Spleen (tissue), 7 donors: Measurements from ENCODE around the gene FAM120A.

Experiments
- POLR2A ChIP-seq, 3 donors: fragments of 450-650 bp; IDR thresholded peaks; one replicate each; pipeline ENCODE4 v1.5.1; 2017; ENCODE audit warnings: antibody characterized with exemption in 3 of 3, mild to moderate bottlenecking in 1 of 3
- POLR2AphosphoS5 ChIP-seq, 3 donors: sonication (generic); formaldehyde crosslinking; IDR thresholded peaks; one replicate each; pipeline ENCODE4 v1.5.1; 2017; ENCODE audit warnings: antibody characterized with exemption in 3 of 3
- TF ChIP-seq, protein P1 (sequence below), 11 experiments: fragments of 200-600 bp in 7 of 11; fragments of 450-650 bp in 4 of 11; sonication (generic) in 4 of 11; IDR thresholded peaks in 8 of 11; conservative IDR thresholded peaks in 3 of 11; 1 replicate in 7 of 11; 2 replicates in 4 of 11; pipeline versions ENCODE4 v1.4.0 to v1.8.0; 2016 to 2021; ENCODE audit warnings: antibody characterized with exemption in 11 of 11, inconsistent platforms in 4 of 11, mild to moderate bottlenecking in 1 of 11
- donor health status: DM: no; HTN: no; CAD: no; lungs with moderate emphysema.
- donor health status: DM: no; HTN: no; CAD: no.
- donor health status: DM: no; HTN: no; CAD: no.

DNA sequence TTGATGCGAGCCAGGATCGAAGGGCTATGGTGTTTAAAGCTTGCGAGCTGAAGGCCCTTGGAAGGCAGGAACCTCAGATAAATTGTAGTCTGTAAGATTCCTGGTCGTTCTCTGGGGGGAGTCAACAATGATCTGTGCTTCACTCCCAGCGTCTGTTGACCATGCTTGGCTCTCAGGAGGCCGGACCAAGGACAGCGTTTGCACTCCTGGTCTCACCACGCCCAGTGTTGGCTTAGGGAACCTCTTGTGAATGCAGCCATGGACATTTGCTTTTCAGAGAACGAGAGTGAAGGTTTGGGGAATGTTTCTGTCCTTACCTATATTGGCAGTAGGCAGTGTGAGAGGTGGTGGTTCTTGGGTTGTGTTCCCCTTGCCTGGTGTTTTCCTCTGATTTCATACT, 62.1 kb downstream of the FAM120A start:
- TF ChIP-seq, protein P1, sequence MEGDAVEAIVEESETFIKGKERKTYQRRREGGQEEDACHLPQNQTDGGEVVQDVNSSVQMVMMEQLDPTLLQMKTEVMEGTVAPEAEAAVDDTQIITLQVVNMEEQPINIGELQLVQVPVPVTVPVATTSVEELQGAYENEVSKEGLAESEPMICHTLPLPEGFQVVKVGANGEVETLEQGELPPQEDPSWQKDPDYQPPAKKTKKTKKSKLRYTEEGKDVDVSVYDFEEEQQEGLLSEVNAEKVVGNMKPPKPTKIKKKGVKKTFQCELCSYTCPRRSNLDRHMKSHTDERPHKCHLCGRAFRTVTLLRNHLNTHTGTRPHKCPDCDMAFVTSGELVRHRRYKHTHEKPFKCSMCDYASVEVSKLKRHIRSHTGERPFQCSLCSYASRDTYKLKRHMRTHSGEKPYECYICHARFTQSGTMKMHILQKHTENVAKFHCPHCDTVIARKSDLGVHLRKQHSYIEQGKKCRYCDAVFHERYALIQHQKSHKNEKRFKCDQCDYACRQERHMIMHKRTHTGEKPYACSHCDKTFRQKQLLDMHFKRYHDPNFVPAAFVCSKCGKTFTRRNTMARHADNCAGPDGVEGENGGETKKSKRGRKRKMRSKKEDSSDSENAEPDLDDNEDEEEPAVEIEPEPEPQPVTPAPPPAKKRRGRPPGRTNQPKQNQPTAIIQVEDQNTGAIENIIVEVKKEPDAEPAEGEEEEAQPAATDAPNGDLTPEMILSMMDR (IDR thresholded peaks at IDR 0.05 in 8 of 11, conservative IDR thresholded peaks at IDR 0.05 in 3 of 11): no peak
- no peak for TF ChIP-seq POLR2AphosphoS5 (IDR thresholded peaks at IDR 0.05)
- TF ChIP-seq POLR2A (IDR thresholded peaks at IDR 0.05): no peak
